ENCODE measurements around the gene CYB5A.

DNA sequence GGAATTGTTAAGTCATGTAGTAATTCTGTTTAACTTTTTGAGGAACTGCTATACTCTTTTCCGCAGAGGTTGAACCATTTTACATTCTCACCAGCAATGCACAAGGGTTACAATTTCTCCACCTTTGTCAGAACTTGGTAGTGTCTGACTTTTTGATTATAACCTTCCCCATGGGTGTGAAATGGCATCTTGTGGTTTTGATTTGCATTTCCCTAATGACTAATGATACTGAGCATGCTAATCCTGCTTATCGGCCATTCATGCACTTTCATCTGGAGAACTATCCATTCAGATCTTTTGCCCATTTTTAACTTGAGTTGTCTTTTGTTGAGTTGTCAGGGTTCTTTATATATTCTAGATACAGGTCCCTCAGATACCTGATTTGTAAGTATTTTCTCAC lies 47.2 kb downstream of the CYB5A start:
- TF ChIP-seq, protein P1, sequence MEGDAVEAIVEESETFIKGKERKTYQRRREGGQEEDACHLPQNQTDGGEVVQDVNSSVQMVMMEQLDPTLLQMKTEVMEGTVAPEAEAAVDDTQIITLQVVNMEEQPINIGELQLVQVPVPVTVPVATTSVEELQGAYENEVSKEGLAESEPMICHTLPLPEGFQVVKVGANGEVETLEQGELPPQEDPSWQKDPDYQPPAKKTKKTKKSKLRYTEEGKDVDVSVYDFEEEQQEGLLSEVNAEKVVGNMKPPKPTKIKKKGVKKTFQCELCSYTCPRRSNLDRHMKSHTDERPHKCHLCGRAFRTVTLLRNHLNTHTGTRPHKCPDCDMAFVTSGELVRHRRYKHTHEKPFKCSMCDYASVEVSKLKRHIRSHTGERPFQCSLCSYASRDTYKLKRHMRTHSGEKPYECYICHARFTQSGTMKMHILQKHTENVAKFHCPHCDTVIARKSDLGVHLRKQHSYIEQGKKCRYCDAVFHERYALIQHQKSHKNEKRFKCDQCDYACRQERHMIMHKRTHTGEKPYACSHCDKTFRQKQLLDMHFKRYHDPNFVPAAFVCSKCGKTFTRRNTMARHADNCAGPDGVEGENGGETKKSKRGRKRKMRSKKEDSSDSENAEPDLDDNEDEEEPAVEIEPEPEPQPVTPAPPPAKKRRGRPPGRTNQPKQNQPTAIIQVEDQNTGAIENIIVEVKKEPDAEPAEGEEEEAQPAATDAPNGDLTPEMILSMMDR (IDR thresholded peaks at IDR 0.05 in 4 of 5, conservative IDR thresholded peaks at IDR 0.05 in 1 of 5), result no peak
- TF ChIP-seq POLR2A (IDR thresholded peaks at IDR 0.05), result no peak

Data from gastrocnemius medialis (tissue), 4 donors.